NCI-H2107 treated with DMSO at 0.1 percent for 48 hours (cell line): ENCODE results near the gene FAM117B.

Experiments used
- DNase-seq: peaks from one replicate; lab custom pipeline; 2025; ENCODE audit not compliant: unreplicated experiment; lab: John Stamatoyannopoulos, UW

The FAM117B gene

GRCh38 chr2:202634556-202635427, at the start of gene FAM117B:
Gene FAM117B, plus strand, starts transcription at chr2:202634969. Its CDS starts 219 bp downstream, at chr2:202635188.
- DNase-seq, result peak; percentile 89

- DNase-seq, result peak; percentile 80
Observed at GRCh38 chr2:202588647-202589581, 45.9 kb upstream of the FAM117B start.

- no peak for DNase-seq
Observed at GRCh38 chr2:202589582-202589949, 45.2 kb upstream of the FAM117B start.

GRCh38 chr2:202592566-202592965, 42.2 kb upstream of the FAM117B start:
- no peak for DNase-seq

- no peak for DNase-seq
Observed at GRCh38 chr2:202599105-202599504, 35.7 kb upstream of the FAM117B start.

- DNase-seq, result no peak
Observed at GRCh38 chr2:202599911-202600310, 34.9 kb upstream of the FAM117B start.

GRCh38 chr2:202604699-202605098, 30.1 kb upstream of the FAM117B start:
- DNase-seq, result no peak

- no peak for DNase-seq
Observed at GRCh38 chr2:202605174-202605573, 29.6 kb upstream of the FAM117B start.

GRCh38 chr2:202608142-202608852, 26.5 kb upstream of the FAM117B start:
- DNase-seq, result no peak

- DNase-seq, result no peak
Observed at GRCh38 chr2:202609381-202610145, 25.2 kb upstream of the FAM117B start.

- no peak for DNase-seq
Observed at GRCh38 chr2:202610380-202610779, 24.4 kb upstream of the FAM117B start.

GRCh38 chr2:202612145-202612544, 22.6 kb upstream of the FAM117B start:
- DNase-seq, result no peak

GRCh38 chr2:202613479-202613878, 21.3 kb upstream of the FAM117B start:
- no peak for DNase-seq

GRCh38 chr2:202624133-202624532, 10.6 kb upstream of the FAM117B start:
- no peak for DNase-seq

GRCh38 chr2:202627042-202627441, 7.7 kb upstream of the FAM117B start:
- DNase-seq, result no peak

GRCh38 chr2:202628646-202629198, 6.0 kb upstream of the FAM117B start:
- DNase-seq, result no peak

- no peak for DNase-seq
Observed at GRCh38 chr2:202632682-202633290, 2.0 kb upstream of the FAM117B start.

- no peak for DNase-seq
Observed at GRCh38 chr2:202633470-202633869, 1.3 kb upstream of the FAM117B start.

- DNase-seq, result peak; percentile 45
Observed at GRCh38 chr2:202635428-202636212, 851 bp downstream of the FAM117B start.
